DND-41 (cell line): Measurements from ENCODE around the gene DDX46.

Experiments used
- ATAC-seq: fragments of 200-7000 bp; cut with Tn5 transposase; 3 replicates; pipeline ENCODE4 v1.9.1; 2021; ENCODE audit warnings: low read depth; ENCODE audit not compliant: insufficient read depth
- DNase-seq: peaks from one replicate; pipeline ENCODE4 v3.0.0-alpha.2; 2020
- H2AFZ ChIP-seq: 2 replicates; pipeline ENCODE4 v1.6.0; 2012; ENCODE audit warnings: low read depth, low read length
- H3K27ac ChIP-seq: 2 replicates; pipeline ENCODE4 v1.5.1; 2012; ENCODE audit warnings: low read length, inconsistent platforms
- H3K27me3 ChIP-seq: fragments of 200-600 bp; sonication (generic); 2 replicates; pipeline ENCODE4 v1.6.0; 2012; ENCODE audit warnings: low read length, mild to moderate bottlenecking, inconsistent platforms; ENCODE audit not compliant: insufficient read depth, poor library complexity
- H3K36me3 ChIP-seq: 2 replicates; pipeline ENCODE4 v1.5.1; 2012; ENCODE audit warnings: low read length, inconsistent platforms; ENCODE audit not compliant: insufficient read depth
- H3K4me1 ChIP-seq: 2 replicates; pipeline ENCODE4 v1.5.1; 2012; ENCODE audit warnings: mild to moderate bottlenecking, low read length; ENCODE audit not compliant: insufficient read depth
- H3K4me2 ChIP-seq: 2 replicates; pipeline ENCODE4 v1.6.0; 2012; ENCODE audit warnings: mild to moderate bottlenecking, moderate library complexity, low read length, inconsistent platforms; ENCODE audit not compliant: insufficient read depth
- H3K4me3 ChIP-seq, 2 experiments: fragments of 200-600 bp in 1 of 2; shearing (Covaris generic) in 1 of 2; 2 replicates each; pipeline ENCODE4 v1.5.1; 2012 to 2016; ENCODE audit warnings: inconsistent platforms in 2 of 2, low read length in 2 of 2, mild to moderate bottlenecking in 2 of 2, low read depth in 1 of 2, moderate library complexity in 1 of 2
- H3K79me2 ChIP-seq: 2 replicates; pipeline ENCODE4 v1.6.0; 2012; ENCODE audit warnings: low read length, inconsistent platforms; ENCODE audit not compliant: insufficient read depth
- H3K9ac ChIP-seq: 2 replicates; pipeline ENCODE4 v1.6.0; 2012; ENCODE audit warnings: low read depth, mild to moderate bottlenecking, inconsistent platforms, low read length, moderate library complexity
- H3K9me3 ChIP-seq: 2 replicates; pipeline ENCODE4 v1.5.1; 2012; ENCODE audit warnings: low read length, moderate library complexity, mild to moderate bottlenecking, inconsistent platforms; ENCODE audit not compliant: insufficient read depth, severe bottlenecking
- H4K20me1 ChIP-seq: 2 replicates; pipeline ENCODE4 v1.6.0; 2012; ENCODE audit warnings: low read length; ENCODE audit not compliant: insufficient read depth
- CTCF ChIP-seq: IDR thresholded peaks from 2 replicates; pipeline ENCODE4 v1.5.1; 2012; ENCODE audit warnings: borderline replicate concordance, low read length, moderate library complexity, mild to moderate bottlenecking; ENCODE audit not compliant: poor library complexity, severe bottlenecking; ENCODE audit errors: extremely low read depth
- EZH2 ChIP-seq: IDR thresholded peaks from 3 replicates; pipeline ENCODE4 v1.6.1; 2012; ENCODE audit warnings: borderline replicate concordance, low read depth, mild to moderate bottlenecking, moderate library complexity, low read length, inconsistent platforms; ENCODE audit not compliant: severe bottlenecking

The DDX46 gene

GRCh38 chr5:134794082-134794481 is 35.5 kb downstream of the DDX46 start:
- Histone ChIP-seq H3K9me3 (no peaks in the 10 kb centered on the region), H3K27ac (no peak overlapping the region), H3K4me1 (no peaks in the 10 kb centered on the region), H3K36me3 (peaks cover 96% of the 10 kb centered on the region), H3K4me3 (no peak overlapping the region), H3K4me2 (no peak overlapping the region), H4K20me1 (no peaks in the 10 kb centered on the region), H3K27me3 (no peaks in the 10 kb centered on the region), H3K9ac (no peak overlapping the region), H2AFZ (no peak overlapping the region), H3K79me2 (no peaks in the 10 kb centered on the region)
- no peak for TF ChIP-seq CTCF
- TF ChIP-seq EZH2 = no peak
- DNase-seq = no peak
- no peak for ATAC-seq

GRCh38 chr5:134794819-134795218 is 36.2 kb downstream of the DDX46 start:
- Histone ChIP-seq H3K4me2 (no peak overlapping the region), H3K79me2 (no peaks in the 10 kb centered on the region), H2AFZ (no peak overlapping the region), H3K27ac (no peak overlapping the region), H3K9me3 (no peaks in the 10 kb centered on the region), H3K4me1 (no peaks in the 10 kb centered on the region), H4K20me1 (no peaks in the 10 kb centered on the region), H3K4me3 (no peak overlapping the region), H3K27me3 (no peaks in the 10 kb centered on the region), H3K9ac (no peak overlapping the region), H3K36me3 (peaks cover 96% of the 10 kb centered on the region)
- DNase-seq (no peak), ATAC-seq (no peak)
- TF ChIP-seq CTCF = no peak
- no peak for TF ChIP-seq EZH2

- Histone ChIP-seq H3K4me2 (no peak overlapping the region), H3K4me1 (no peaks in the 10 kb centered on the region), H3K27me3 (no peaks in the 10 kb centered on the region), H3K9me3 (no peaks in the 10 kb centered on the region), H3K4me3 (no peak overlapping the region), H2AFZ (no peak overlapping the region), H3K36me3 (peaks cover 96% of the 10 kb centered on the region), H3K9ac (no peak overlapping the region), H3K79me2 (0 out of 2 replicates have a peak, but pooled peaks cover under 1% of the 10 kb centered on the region), H4K20me1 (no peaks in the 10 kb centered on the region), H3K27ac (no peak overlapping the region)
- TF ChIP-seq EZH2 (no peak), CTCF (no peak)
- DNase-seq = no peak
- no peak for ATAC-seq
Measured at GRCh38 chr5:134798468-134798867, 39.9 kb downstream of the DDX46 start.

- Histone ChIP-seq H3K9me3 (no peaks in the 10 kb centered on the region), H3K79me2 (peaks cover 8% of the 10 kb centered on the region), H3K4me2 (no peak overlapping the region), H3K27me3 (no peaks in the 10 kb centered on the region), H3K27ac (no peak overlapping the region), H3K36me3 (peaks cover 82% of the 10 kb centered on the region), H4K20me1 (no peaks in the 10 kb centered on the region), H3K9ac (no peak overlapping the region), H3K4me3 (no peak overlapping the region), H2AFZ (no peak overlapping the region), H3K4me1 (no peaks in the 10 kb centered on the region)
- ATAC-seq (no peak), DNase-seq (no peak)
- TF ChIP-seq CTCF (no peak), EZH2 (no peak)
Measured at GRCh38 chr5:134803821-134804220, 45.2 kb downstream of the DDX46 start.
